Keratinocyte (primary cell): Measurements from ENCODE around the gene SLC44A3.

ENCODE experiments used
- EZH2 ChIP-seq: IDR thresholded peaks from one replicate; pipeline ENCODE4 v1.6.1; 2012; ENCODE audit warnings: inconsistent platforms, mild to moderate bottlenecking, low read length, moderate library complexity
- TF ChIP-seq, protein P1 (sequence below), 3 experiments: IDR thresholded peaks in 1 of 3; conservative IDR thresholded peaks in 1 of 3; optimal IDR thresholded peaks in 1 of 3; 2 replicates in 2 of 3; 3 replicates in 1 of 3; pipeline versions ENCODE3 to v1.5.1; 2011; ENCODE audit warnings: low read length in 3 of 3, mild to moderate bottlenecking in 3 of 3, moderate library complexity in 2 of 3, control low read depth in 1 of 3, inconsistent platforms in 1 of 3; ENCODE audit not compliant: insufficient read depth in 2 of 3; ENCODE audit errors: extremely low read depth in 1 of 3

DNA sequence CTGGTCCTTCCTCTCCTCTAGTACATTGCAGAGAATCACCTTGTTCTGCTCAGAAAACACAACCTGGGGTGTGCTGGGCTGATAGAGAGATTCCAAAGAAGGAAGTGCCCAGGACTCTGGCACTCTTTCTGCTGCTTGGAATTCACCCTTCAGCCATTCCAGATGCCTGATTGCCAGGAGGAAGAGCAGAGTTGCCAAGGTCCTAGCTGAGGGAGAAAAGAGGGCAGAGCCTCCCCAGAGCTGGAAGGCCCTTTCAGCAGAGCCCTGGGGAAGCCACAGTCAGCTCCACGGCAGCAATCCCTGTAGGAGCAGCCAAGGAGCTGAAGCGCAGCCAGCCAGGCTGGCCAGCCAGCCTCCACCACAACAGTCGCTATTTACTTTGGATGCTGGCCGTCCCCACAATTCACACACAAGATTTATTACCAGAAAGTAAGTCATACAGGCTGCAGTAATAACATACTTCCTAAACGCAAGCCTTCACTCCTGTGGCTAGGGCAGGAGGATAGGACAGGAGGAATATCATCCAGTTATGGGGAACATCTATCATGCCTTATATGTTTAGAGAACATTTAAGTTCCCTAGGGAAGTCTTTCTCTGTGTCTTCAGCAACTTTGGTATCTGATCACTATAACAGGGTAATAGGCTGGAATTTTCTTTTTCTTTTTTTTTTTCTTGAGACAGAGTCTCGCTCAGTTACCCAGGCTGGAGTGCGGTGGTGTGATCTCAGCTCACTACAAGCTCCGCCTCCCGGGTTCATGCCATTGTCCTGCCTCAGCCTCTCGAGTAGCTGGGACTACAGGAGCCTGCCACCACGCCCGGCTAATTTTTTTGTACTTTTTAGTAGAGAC, 36.6 kb upstream of the SLC44A3 start:
- no peak for TF ChIP-seq EZH2
- TF ChIP-seq, protein P1, sequence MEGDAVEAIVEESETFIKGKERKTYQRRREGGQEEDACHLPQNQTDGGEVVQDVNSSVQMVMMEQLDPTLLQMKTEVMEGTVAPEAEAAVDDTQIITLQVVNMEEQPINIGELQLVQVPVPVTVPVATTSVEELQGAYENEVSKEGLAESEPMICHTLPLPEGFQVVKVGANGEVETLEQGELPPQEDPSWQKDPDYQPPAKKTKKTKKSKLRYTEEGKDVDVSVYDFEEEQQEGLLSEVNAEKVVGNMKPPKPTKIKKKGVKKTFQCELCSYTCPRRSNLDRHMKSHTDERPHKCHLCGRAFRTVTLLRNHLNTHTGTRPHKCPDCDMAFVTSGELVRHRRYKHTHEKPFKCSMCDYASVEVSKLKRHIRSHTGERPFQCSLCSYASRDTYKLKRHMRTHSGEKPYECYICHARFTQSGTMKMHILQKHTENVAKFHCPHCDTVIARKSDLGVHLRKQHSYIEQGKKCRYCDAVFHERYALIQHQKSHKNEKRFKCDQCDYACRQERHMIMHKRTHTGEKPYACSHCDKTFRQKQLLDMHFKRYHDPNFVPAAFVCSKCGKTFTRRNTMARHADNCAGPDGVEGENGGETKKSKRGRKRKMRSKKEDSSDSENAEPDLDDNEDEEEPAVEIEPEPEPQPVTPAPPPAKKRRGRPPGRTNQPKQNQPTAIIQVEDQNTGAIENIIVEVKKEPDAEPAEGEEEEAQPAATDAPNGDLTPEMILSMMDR (optimal IDR thresholded peaks at IDR 0.05 in 1 of 3, IDR thresholded peaks at IDR 0.05 in 1 of 3, conservative IDR thresholded peaks at IDR 0.05 in 1 of 3; ENCODE audit: extremely low read depth in 1 of 3, insufficient read depth in 2 of 3, low read length in 3 of 3), result no peak
